Stimulated activated CD8-positive, alpha-beta memory T cell treated with anti-CD3 and anti-CD28 coated beads, Interleukin-15, amount 100 ng/mL, for 48 hours (primary cell): ENCODE measurements around the gene MMP14.
"Not testable (repeated sequence)": the region's sequence is repeated elsewhere in the genome, so short reads cannot be mapped to it uniquely, and the experiment has no call there.

Experiments
- DNase-seq, 2 donors: peaks; one replicate each; pipeline ENCODE4 v3.0.0-alpha.2; 2020; ENCODE audit warnings: low read depth in 2 of 2

MMP14 gene

DNA sequence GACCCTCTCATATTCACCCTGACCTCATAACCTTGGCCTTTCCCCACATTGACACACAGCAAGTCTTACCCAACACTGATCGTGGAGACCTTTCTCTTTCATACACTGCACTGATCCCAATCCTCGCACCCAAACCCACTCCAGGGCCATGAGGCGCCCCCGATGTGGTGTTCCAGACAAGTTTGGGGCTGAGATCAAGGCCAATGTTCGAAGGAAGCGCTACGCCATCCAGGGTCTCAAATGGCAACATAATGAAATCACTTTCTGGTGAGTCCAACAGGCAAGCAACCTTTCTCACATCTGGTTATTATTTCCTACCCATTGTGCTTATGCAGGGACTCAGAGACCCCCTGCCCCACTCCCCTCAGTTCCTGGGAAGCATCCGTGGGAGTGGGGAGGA lies 5.4 kb downstream of the MMP14 start:
- no peak for DNase-seq

DNA sequence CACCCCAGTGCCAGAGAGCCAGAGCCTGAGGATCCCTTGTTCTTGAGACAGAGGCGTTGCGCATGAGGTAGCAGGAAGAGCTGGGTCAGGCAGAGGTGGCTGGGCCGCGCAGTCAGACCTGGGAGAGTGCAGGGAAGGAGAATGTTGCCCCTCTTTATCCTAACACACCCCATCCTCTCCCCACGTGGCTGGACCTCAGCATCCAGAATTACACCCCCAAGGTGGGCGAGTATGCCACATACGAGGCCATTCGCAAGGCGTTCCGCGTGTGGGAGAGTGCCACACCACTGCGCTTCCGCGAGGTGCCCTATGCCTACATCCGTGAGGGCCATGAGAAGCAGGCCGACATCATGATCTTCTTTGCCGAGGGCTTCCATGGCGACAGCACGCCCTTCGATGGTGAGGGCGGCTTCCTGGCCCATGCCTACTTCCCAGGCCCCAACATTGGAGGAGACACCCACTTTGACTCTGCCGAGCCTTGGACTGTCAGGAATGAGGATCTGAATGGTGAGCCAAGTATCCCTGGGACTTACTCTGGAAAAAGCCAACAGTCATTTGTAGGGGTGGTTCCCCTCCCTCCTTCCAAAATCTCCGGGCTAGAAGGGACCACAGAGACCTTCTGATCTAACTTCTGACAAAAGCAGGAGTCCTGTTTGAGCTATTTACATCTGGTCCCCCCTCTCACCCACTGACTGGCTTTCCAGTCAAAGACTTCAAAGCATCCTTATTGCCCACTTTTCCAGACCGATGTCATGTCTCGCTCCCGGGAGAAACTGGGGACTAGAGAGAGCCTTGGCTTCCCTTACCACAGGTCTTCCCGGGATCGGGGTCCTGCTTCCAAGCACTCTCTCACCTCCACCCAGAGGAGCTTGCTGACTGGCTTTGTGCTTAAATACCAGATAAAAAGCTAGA lies 6.1 kb downstream of the MMP14 start:
- no peak for DNase-seq

- no peak for DNase-seq
These were observed 6.9 kb downstream of the MMP14 start for GRCh38 chr14:22843123-22843925.

- DNase-seq: no peak
These were observed 8.1 kb downstream of the MMP14 start for GRCh38 chr14:22844221-22845102.

DNA sequence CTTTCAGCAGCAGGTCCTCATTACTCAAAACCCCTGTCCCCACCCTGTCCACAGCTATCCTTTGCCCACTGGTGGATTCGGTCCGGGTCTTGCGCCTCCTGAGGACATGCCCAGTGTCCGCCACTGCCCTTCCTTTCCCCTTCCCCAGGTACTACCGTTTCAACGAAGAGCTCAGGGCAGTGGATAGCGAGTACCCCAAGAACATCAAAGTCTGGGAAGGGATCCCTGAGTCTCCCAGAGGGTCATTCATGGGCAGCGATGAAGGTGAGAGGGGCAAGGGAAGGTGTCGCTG lies 8.7 kb downstream of the MMP14 start:
- DNase-seq: no peak

DNA sequence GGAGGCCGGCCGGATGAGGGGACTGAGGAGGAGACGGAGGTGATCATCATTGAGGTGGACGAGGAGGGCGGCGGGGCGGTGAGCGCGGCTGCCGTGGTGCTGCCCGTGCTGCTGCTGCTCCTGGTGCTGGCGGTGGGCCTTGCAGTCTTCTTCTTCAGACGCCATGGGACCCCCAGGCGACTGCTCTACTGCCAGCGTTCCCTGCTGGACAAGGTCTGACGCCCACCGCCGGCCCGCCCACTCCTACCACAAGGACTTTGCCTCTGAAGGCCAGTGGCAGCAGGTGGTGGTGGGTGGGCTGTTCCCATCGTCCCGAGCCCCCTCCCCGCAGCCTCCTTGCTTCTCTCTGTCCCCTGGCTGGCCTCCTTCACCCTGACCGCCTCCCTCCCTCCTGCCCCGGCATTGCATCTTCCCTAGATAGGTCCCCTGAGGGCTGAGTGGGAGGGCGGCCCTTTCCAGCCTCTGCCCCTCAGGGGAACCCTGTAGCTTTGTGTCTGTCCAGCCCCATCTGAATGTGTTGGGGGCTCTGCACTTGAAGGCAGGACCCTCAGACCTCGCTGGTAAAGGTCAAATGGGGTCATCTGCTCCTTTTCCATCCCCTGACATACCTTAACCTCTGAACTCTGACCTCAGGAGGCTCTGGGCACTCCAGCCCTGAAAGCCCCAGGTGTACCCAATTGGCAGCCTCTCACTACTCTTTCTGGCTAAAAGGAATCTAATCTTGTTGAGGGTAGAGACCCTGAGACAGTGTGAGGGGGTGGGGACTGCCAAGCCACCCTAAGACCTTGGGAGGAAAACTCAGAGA lies 9.6 kb downstream of the MMP14 start:
- no peak for DNase-seq

GRCh38 chr14:22846811-22847307 lies 10.5 kb downstream of the MMP14 start:
- DNase-seq: no peak

DNA sequence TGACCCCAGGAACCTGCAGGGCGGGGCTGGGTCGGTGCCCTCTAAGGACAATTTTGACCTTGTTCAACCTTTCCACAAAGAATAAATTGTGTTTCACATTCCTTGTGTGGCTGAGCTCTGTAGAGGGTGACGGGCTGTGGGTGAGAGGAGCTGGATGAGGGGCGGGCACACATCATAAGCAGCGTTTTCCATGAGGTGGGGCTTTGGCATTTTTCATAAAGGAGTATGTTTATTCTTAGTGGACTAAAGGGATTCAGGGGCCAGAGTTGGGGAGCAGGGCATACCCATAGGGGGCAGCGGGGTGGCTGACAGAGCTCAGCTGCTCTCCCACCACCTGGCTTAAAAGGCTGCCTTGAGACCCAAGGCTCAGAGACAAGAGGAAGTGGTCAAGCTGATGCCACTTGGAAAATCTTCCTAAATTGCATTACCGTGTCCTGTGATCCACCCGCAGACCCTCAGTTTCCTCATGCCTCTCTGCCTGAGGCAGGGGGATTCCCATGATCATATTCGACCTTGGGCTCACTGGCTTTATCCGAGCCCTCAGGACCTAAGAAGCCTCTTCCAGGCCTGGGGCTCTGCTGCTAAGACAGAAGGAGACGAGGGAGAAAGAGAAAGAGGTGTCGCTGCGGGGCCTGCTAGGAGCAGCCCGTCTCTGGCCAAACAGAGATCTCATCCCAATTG lies 11.4 kb downstream of the MMP14 start:
- no peak for DNase-seq

DNA sequence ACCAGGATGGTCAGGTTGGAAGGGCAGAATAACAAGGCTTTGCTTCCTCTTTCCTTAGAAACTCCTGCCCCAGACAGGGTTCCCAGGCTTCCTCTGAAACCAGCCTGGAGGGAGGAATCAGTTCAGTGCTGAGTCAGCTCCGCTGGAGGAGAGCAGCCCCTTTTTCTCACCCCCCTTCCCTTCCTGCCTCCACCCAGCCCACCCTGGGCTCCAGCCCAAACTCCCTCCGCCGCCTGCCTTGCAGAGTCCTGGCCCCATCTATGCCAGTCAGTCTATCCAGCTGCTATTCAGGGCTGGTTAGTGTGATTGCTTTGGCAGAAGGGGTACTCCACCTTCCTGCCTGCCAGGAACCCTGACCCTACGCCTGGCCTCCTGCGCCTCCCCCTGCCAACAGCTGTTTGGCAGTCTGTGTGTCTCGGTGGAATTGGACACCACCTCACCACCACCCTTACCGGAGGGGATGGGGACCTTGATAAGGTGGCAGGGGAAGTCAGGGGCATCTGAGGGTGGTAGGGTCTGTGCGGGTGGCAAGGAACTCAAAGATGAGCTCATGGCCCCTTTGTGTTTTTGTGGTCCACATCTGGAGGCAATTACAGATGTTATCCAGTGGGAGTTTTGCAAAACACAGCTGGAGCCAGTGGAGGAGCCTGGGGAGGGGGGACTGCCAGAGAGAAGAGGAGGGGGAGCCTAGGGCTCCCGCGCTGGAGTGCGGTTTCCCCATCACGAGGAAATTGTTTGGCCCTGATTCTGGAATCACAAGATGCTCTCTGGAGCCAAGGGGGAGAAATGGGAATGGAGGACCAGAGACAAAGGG lies 12.2 kb downstream of the MMP14 start:
- DNase-seq: no peak

DNA sequence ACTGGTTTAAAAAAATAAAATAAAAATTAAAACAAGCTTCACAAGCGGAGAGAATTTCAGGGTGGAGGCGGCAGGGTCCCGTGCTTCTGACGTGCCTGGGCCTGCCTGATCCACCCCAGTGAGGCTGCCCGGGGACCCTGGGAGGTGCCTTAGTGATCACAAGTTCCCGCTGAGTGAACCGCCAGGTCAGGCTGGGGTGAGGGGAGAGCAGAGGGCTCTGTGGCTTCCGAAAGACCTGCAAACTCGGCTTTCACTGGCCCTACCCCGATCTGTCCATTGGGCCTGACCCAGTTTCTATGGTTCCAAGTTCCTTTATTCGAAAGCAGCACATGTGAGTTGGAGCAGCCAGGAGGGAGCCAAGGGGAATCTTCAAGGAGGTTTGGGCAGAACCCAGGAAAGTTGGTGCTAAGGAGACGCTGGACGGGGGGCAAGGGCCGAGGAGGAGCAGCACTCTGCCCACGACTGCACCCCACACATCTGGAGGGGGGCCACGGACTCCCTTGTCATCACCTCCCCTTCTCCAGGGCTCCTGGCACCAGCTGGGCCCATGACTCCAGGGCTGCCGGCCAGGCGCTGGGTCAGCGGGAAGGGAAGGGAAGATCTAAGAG lies 12.9 kb downstream of the MMP14 start:
- no peak for DNase-seq

DNA sequence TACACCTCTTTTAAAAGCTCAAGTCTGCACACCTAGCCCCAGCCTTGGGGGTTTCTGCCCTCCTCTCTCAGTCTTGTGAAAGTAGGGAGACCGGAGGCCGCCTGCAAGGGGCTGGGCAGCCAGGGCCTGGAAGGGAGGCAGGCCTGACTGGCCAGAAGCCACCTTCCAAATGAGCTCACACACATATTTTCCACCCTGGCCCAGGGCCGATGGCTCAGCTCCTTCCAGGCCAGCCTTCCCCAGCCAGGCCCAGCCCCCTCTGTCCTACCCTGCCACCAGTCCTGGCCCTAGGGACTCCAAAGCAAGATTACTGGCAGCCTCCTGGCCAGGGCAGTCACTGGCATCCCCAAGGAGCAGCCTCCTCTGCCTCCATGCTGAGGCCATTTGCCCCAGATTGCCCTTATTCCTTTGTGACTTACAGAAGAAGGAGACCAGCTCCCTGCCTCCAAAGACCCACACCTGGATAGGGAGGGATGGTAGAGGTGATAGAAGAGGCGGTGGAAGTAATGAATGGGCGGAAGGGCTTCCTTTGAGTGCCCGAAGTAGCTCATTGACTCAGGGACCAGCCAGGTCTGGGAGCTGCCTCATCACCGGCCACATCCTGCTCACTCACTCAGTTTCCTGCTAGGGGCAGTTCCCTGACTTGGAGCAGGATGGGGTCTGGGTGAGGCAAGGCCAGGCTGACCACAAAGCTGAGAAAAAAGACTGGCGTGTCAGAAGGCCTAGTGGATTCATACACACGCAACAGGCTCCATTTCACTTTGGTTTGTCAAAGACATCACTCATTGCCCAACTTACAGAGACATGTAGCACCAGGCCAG lies 14.8 kb downstream of the MMP14 start:
- DNase-seq: peak; percentile 29 to 39

DNA sequence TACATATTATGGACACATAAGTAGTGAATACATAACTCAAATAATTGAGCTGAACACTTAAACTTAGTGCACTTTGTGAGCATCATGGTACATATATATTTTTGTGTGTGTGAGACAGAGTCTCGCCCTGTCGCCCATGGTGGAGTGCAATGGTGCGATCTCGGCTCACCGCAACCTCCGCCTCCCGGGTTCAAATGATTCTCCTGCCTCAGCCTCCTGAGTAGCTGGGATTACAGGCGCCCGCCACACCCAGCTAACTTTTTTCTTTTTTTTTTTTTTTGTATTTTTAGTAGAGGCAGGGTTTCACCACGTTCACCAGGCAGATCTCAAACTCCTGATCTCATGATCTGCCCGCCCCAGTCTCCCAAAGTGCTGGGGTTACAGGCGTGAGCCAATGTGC lies 15.8 kb downstream of the MMP14 start:
- DNase-seq: not testable (repeated sequence)

- DNase-seq: no peak
These were observed 16.2 kb downstream of the MMP14 start for GRCh38 chr14:22852599-22852939.

GRCh38 chr14:22852940-22853767 lies 16.8 kb downstream of the MMP14 start:
- DNase-seq: peak; percentile 81 to 83

GRCh38 chr14:22854296-22854695 lies 17.9 kb downstream of the MMP14 start:
- DNase-seq: not testable (repeated sequence)

- no peak for DNase-seq
These were observed 18.8 kb downstream of the MMP14 start for GRCh38 chr14:22854963-22855724.

GRCh38 chr14:22856428-22856827 lies 20.0 kb downstream of the MMP14 start:
- DNase-seq: no peak
